Fibroblast of villous mesenchyme (primary cell): ENCODE results near the gene NECAP2. TPM values are rescaled to one million over a fixed set of nuclear protein-coding genes. Genes with fewer than 3 reads are reported as not detected.

ENCODE experiments used
- DNase-seq: peaks from one replicate; pipeline ENCODE4 v3.0.0-alpha.2; 2010; ENCODE audit warnings: low read depth
- H3K4me3 ChIP-seq: 2 replicates; pipeline ENCODE4 v1.5.1; 2011; ENCODE audit warnings: low read depth, mild to moderate bottlenecking, low read length
- total RNA-seq: library from RNA; depleted of rRNA; stranded (reverse); fragments of >200 nt; gene quantifications from 2 replicates; pipeline ENCODE4 v1.2.3, GENCODE V29; 2012
- TF ChIP-seq, protein P1 (sequence below): IDR thresholded peaks from 2 replicates; pipeline ENCODE4 v1.5.1; 2012; ENCODE audit warnings: low read depth, mild to moderate bottlenecking, low read length; ENCODE audit not compliant: insufficient read depth

Gene NECAP2
- total RNA-seq, 1 donor = 104 TPM

DNA sequence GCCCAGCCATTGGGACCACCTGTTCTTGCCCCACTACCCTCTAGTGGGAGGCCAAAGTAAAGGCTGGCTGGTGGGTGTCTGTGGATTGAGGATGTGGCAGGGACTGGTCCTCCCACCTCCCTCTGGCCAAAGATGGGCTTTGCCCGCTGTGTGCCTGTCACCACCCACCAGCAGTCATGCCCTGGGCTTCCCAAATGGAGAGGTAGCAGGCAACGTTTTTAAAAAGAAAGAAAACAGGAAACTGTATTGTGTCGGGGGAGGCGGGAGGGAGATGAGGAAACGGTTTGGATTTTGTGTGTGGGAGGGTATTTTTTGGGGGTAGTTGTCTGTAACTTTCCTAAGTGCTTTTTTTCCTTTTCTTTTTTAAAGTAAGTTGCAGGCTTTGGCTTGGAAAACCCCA lies 43.4 kb upstream of the NECAP2 start:
- no peak overlapping the region for H3K4me3 ChIP-seq
- TF ChIP-seq, protein P1, sequence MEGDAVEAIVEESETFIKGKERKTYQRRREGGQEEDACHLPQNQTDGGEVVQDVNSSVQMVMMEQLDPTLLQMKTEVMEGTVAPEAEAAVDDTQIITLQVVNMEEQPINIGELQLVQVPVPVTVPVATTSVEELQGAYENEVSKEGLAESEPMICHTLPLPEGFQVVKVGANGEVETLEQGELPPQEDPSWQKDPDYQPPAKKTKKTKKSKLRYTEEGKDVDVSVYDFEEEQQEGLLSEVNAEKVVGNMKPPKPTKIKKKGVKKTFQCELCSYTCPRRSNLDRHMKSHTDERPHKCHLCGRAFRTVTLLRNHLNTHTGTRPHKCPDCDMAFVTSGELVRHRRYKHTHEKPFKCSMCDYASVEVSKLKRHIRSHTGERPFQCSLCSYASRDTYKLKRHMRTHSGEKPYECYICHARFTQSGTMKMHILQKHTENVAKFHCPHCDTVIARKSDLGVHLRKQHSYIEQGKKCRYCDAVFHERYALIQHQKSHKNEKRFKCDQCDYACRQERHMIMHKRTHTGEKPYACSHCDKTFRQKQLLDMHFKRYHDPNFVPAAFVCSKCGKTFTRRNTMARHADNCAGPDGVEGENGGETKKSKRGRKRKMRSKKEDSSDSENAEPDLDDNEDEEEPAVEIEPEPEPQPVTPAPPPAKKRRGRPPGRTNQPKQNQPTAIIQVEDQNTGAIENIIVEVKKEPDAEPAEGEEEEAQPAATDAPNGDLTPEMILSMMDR = no peak
- DNase-seq = no peak

- no peak for DNase-seq
- TF ChIP-seq, protein P1 = no peak
- H3K4me3 ChIP-seq = no peak overlapping the region
Observed at GRCh38 chr1:16398371-16398953, 42.1 kb upstream of the NECAP2 start.

- no peak overlapping the region for H3K4me3 ChIP-seq
- TF ChIP-seq, protein P1 = no peak
- peak; percentile 25 for DNase-seq
Observed at GRCh38 chr1:16402742-16403141, 37.8 kb upstream of the NECAP2 start.

DNA sequence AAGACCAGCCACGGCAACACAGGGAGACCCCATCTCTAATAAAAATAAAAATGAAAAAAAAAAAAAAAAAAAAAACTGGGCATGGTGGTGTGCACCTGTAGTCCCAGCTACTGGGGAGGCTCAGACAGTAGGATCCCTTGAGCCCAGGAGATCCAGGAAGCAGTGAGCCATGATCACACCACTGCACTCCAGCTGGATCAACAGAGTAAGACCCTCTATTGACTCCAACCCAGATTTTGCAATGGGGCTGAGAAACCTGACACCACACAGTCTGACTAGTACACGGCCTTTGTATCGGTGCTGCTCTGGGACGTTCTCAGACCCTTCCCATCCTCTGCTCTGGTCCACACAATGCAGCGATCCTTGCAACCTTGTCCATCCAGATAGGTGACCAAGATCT lies 35.1 kb upstream of the NECAP2 start:
- DNase-seq = no peak
- no peak overlapping the region for H3K4me3 ChIP-seq
- TF ChIP-seq, protein P1 = no peak

GRCh38 chr1:16406868-16407267 lies 33.7 kb upstream of the NECAP2 start:
- no peak for DNase-seq
- no peak overlapping the region for H3K4me3 ChIP-seq
- TF ChIP-seq, protein P1 = no peak

- no peak for DNase-seq
- TF ChIP-seq, protein P1 = no peak
- no peak overlapping the region for H3K4me3 ChIP-seq
Observed at GRCh38 chr1:16409536-16410152, 30.9 kb upstream of the NECAP2 start.

GRCh38 chr1:16410803-16411202 lies 29.7 kb upstream of the NECAP2 start:
- TF ChIP-seq, protein P1 = no peak
- DNase-seq = no peak
- H3K4me3 ChIP-seq = no peak overlapping the region
